HCT116 (cell line): Measurements from ENCODE around the gene ANKRD6. TPM values are rescaled to one million over a fixed set of nuclear protein-coding genes. Genes with fewer than 3 reads are reported as not detected.

Experiments used
- ATAC-seq: fragments of 200-7000 bp; cut with Tn5 transposase; 2 replicates; pipeline ENCODE4 v1.9.1; 2020; ENCODE audit warnings: mild to moderate bottlenecking, moderate library complexity
- BruUV-seq: library from RNA; stranded (reverse); fragments of 400-500 nt; replicated peaks from 2 replicates; lab custom pipeline; 2021; lab: Mats Ljungman, UMichigan
- CTCF ChIA-PET: fragments of 300-600 bp; sonication (Branson Sonifier 250); formaldehyde crosslinking; loops from one replicate; lab custom pipeline; 2021; ENCODE audit warnings: antibody characterized with exemption; lab: Charles Lee
- POLR2A ChIA-PET: fragments of 300-600, 350-600 bp; sonication (Branson Sonifier 250); formaldehyde crosslinking; loops from one replicate; lab custom pipeline; 2021; ENCODE audit warnings: antibody characterized with exemption; lab: Charles Lee
- RAD21 ChIA-PET, 2 experiments: fragments of 300-600 bp; sonication (Branson Sonifier 250); formaldehyde crosslinking; loops; one replicate each; lab custom pipeline; 2023; ENCODE audit warnings: low total read pairs in 2 of 2; ENCODE audit not compliant: uncharacterized antibody in 2 of 2, unreplicated experiment in 2 of 2, low non-redundant PET in 1 of 2; lab: Charles Lee
- DNase-seq: peaks from one replicate; pipeline ENCODE4 v3.0.0-alpha.2; 2010; ENCODE audit warnings: low read depth, low spot score
- H2AFZ ChIP-seq: fragments of 200-600 bp; shearing (Covaris generic), sonication (generic); 2 replicates; pipeline ENCODE4 v1.6.1; 2017; ENCODE audit warnings: low read depth, mixed run types, mixed read lengths, antibody characterized with exemption, low read length; ENCODE audit not compliant: poor library complexity, severe bottlenecking
- H3K27ac ChIP-seq: 2 replicates; pipeline ENCODE4 v1.5.1; 2012; ENCODE audit warnings: low read depth, low read length
- H3K27me3 ChIP-seq: fragments of 200-600 bp; sonication (generic); 2 replicates; pipeline ENCODE4 v1.6.1; 2016; ENCODE audit warnings: mixed run types, low read length, mixed read lengths; ENCODE audit not compliant: insufficient read depth
- H3K36me3 ChIP-seq, 2 experiments: fragments of 200-500 bp in 1 of 2; fragments of 200-600 bp in 1 of 2; sonication (Bioruptor generic) in 1 of 2; sonication (generic) in 1 of 2; 2 replicates each; pipeline versions ENCODE4 v1.5.1 to v1.6.1; 2014 to 2016; ENCODE audit warnings: low read length in 2 of 2, inconsistent platforms in 1 of 2, mixed read lengths in 1 of 2, mixed run types in 1 of 2; ENCODE audit not compliant: insufficient read depth in 2 of 2, control insufficient read depth in 1 of 2
- H3K4me1 ChIP-seq, 2 experiments: fragments of 200-600 bp in 1 of 2; sonication (generic) in 1 of 2; 2 replicates each; pipeline versions ENCODE4 v1.5.1 to v1.6.1; 2012 to 2017; ENCODE audit warnings: low read length in 2 of 2, inconsistent platforms in 1 of 2, mild to moderate bottlenecking in 1 of 2, mixed read lengths in 1 of 2, mixed run types in 1 of 2, moderate library complexity in 1 of 2; ENCODE audit not compliant: insufficient read depth in 2 of 2, control insufficient read depth in 1 of 2
- H3K4me2 ChIP-seq: fragments of 200-600 bp; sonication (generic); 2 replicates; pipeline ENCODE4 v1.6.1; 2017; ENCODE audit warnings: mixed run types, low read length, mixed read lengths
- H3K4me3 ChIP-seq, 2 experiments: fragments of 200-600 bp in 1 of 2; sonication (generic) in 1 of 2; replicated peaks in 1 of 2; 2 replicates each; pipeline ENCODE4 v1.5.1; 2011 to 2016; ENCODE audit warnings: low read length in 2 of 2, control low read depth in 1 of 2, low read depth in 1 of 2, mild to moderate bottlenecking in 1 of 2, mixed read lengths in 1 of 2, mixed run types in 1 of 2
- H3K79me2 ChIP-seq: fragments of 200-600 bp; sonication (generic); 2 replicates; pipeline ENCODE4 v1.6.1; 2017; ENCODE audit warnings: mild to moderate bottlenecking, mixed run types, low read length, moderate library complexity, mixed read lengths; ENCODE audit not compliant: insufficient read depth
- H3K9ac ChIP-seq: fragments of 200-600 bp; sonication (generic); 2 replicates; pipeline ENCODE4 v1.6.1; 2016; ENCODE audit warnings: low read length, mixed read lengths
- H3K9me2 ChIP-seq: fragments of 200-600 bp; sonication (generic), shearing (Covaris generic); 2 replicates; pipeline ENCODE4 v1.6.1; 2017; ENCODE audit warnings: mixed run types, mild to moderate bottlenecking, moderate library complexity; ENCODE audit not compliant: insufficient read depth
- H3K9me3 ChIP-seq, 2 experiments: fragments of 200-500 bp in 1 of 2; fragments of 200-600 bp in 1 of 2; sonication (Bioruptor generic) in 1 of 2; sonication (generic) in 1 of 2; 2 replicates each; pipeline ENCODE4 v1.6.1; 2014 to 2017; ENCODE audit warnings: low read length in 2 of 2, mixed read lengths in 2 of 2, inconsistent platforms in 1 of 2, low read depth in 1 of 2, mild to moderate bottlenecking in 1 of 2, mixed run types in 1 of 2, moderate library complexity in 1 of 2; ENCODE audit not compliant: control insufficient read depth in 1 of 2, insufficient read depth in 1 of 2
- H4K20me1 ChIP-seq: fragments of 200-600 bp; sonication (generic), shearing (Covaris generic); 2 replicates; pipeline ENCODE4 v1.6.1; 2017; ENCODE audit warnings: mixed run types, mild to moderate bottlenecking, moderate library complexity; ENCODE audit not compliant: insufficient read depth
- CEBPB ChIP-seq: IDR thresholded peaks from 2 replicates; pipeline ENCODE4 v1.6.1; 2012; ENCODE audit warnings: low read depth
- CTCF ChIP-seq, 3 experiments: fragments of 200-600 bp in 1 of 3; sonication (generic) in 1 of 3; IDR thresholded peaks in 2 of 3; conservative IDR thresholded peaks in 1 of 3; 2 replicates each; pipeline ENCODE4 v1.5.1; 2012 to 2017; ENCODE audit warnings: low read depth in 2 of 3, low read length in 2 of 3, antibody characterized with exemption in 1 of 3, borderline replicate concordance in 1 of 3, control low read depth in 1 of 3, mild to moderate bottlenecking in 1 of 3, mixed read lengths in 1 of 3, mixed run types in 1 of 3, moderate library complexity in 1 of 3; ENCODE audit not compliant: insufficient read depth in 1 of 3
- ELF1 ChIP-seq: IDR thresholded peaks from 2 replicates; pipeline ENCODE4 v1.6.1; 2012; ENCODE audit warnings: low read depth, borderline replicate concordance
- EZH2 ChIP-seq: fragments of 200-600 bp; sonication (generic); IDR thresholded peaks from 2 replicates; pipeline ENCODE4 v1.6.1; 2017; ENCODE audit warnings: antibody characterized with exemption, mixed run types
- EZH2phosphoT487 ChIP-seq: fragments of 200-600 bp; IDR thresholded peaks from 2 replicates; pipeline ENCODE4 v1.6.1; 2018; ENCODE audit warnings: antibody characterized with exemption, borderline replicate concordance
- RAD21 ChIP-seq: IDR thresholded peaks from 2 replicates; pipeline ENCODE4 v1.6.1; 2012; ENCODE audit warnings: low read depth, mild to moderate bottlenecking
- REST ChIP-seq: IDR thresholded peaks from 2 replicates; pipeline ENCODE4 v1.6.1; 2012; ENCODE audit warnings: low read depth
- SIN3A ChIP-seq: IDR thresholded peaks from 2 replicates; pipeline ENCODE4 v1.6.1; 2012; ENCODE audit warnings: low read depth
- SRF ChIP-seq: IDR thresholded peaks from 2 replicates; pipeline ENCODE4 v1.6.1; 2012; ENCODE audit warnings: low read depth
- TCF7L2 ChIP-seq: IDR thresholded peaks from 2 replicates; pipeline ENCODE4 v1.7.0; 2011; ENCODE audit warnings: borderline replicate concordance, inconsistent platforms; ENCODE audit not compliant: insufficient read depth, insufficient read length; ENCODE audit errors: extremely low read depth
- YY1 ChIP-seq: IDR thresholded peaks from 2 replicates; pipeline ENCODE4 v1.6.1; 2011; ENCODE audit warnings: low read length, low read depth, moderate library complexity, mild to moderate bottlenecking; ENCODE audit not compliant: insufficient replicate concordance; ENCODE audit errors: extremely low read depth
- ZBTB33 ChIP-seq: IDR thresholded peaks from 2 replicates; pipeline ENCODE4 v1.6.1; 2011; ENCODE audit warnings: mild to moderate bottlenecking, low read length, moderate library complexity; ENCODE audit not compliant: insufficient replicate concordance; ENCODE audit errors: extremely low read depth
- intact Hi-C: fragments of 100-400 bp; cut with micrococcal nuclease; formaldehyde crosslinking; loops from 2 replicates; pipeline ENCODE4 v1.10.0; 2022
- total RNA-seq: library from RNA; stranded (reverse); gene quantifications from one replicate; pipeline ENCODE4 v1.2.1, GENCODE V29; 2021; ENCODE audit not compliant: unreplicated experiment
- TF ChIP-seq, protein P1 (sequence below): IDR thresholded peaks from 2 replicates; pipeline ENCODE4 v1.6.1; 2012

ANKRD6 gene
- total RNA-seq, 1 experiment from 2014 or later = 9.9 TPM

DNA sequence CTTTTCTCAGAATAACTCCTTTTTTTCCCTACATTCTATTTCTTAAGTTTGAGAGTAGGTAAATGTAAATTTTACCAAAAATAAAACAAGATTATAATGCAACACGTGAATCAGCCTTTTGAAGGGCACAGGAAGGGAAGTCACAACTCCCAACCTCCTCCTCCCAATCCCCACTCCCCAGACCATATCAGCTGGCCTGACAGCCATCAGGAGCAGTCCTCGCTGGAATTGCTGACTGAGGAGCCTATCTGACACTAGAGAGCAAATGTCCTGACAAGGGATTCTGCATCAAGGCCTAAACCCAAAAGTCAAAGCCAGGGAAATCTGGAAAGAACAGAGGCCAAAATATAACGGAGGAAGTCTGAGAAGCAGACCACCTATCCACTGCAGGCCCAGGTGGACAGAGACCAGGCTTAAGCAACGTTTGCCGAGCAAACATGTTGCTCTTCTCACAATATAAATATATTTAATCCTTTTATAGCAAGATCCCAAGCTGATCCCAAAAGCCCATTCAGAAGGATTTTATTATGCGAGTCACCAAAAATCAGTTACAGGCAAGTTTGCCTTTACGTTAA, 23.4 kb upstream of the ANKRD6 start:
- Histone ChIP-seq H3K9ac (no peak overlapping the region), H3K9me2 (no peaks in the 10 kb centered on the region), H2AFZ (no peak overlapping the region), H3K4me2 (no peak overlapping the region), H4K20me1 (no peaks in the 10 kb centered on the region), H3K4me1 (peaks cover 10 to 20% of the 10 kb centered on the region in 2 experiments; a peak in 3 of 4 replicates), H3K9me3 (no peaks in the 10 kb centered on the region), H3K36me3 (no peaks in the 10 kb centered on the region), H3K27me3 (no peaks in the 10 kb centered on the region), H3K4me3 (no peak overlapping the region), H3K27ac (no peak overlapping the region), H3K79me2 (0 out of 2 replicates have a peak, but pooled peaks cover 3% of the 10 kb centered on the region)
- RAD21 ChIA-PET = no interaction called here
- TF ChIP-seq CTCF (IDR thresholded peaks at IDR 0.05 in 2 of 3, conservative IDR thresholded peaks at IDR 0.05 in 1 of 3; ENCODE audit: borderline replicate concordance in 1 of 3, insufficient read depth in 1 of 3, low read depth in 2 of 3, low read length in 2 of 3) (no peak), REST (no peak), ELF1 (no peak), EZH2 (no peak), TCF7L2 (no peak), CEBPB (no peak), RAD21 (no peak), YY1 (no peak), SRF (no peak), ZBTB33 (no peak), SIN3A (no peak), EZH2phosphoT487 (no peak)
- TF ChIP-seq, protein P1, sequence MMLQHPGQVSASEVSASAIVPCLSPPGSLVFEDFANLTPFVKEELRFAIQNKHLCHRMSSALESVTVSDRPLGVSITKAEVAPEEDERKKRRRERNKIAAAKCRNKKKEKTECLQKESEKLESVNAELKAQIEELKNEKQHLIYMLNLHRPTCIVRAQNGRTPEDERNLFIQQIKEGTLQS = no peak
- POLR2A ChIA-PET = no interaction called here
- no peak for DNase-seq
- ATAC-seq = no peak
- CTCF ChIA-PET = no interaction called here
- intact Hi-C loops = no loop called here
- no TSS peak for BruUV-seq
